SK-N-SH treated with all-trans-retinoic acid at 6 μM for 48 hours (cell line): ENCODE data around the gene BMS1.

Experiments used
- ATAC-seq: fragments of 200-7000 bp; cut with Tn5 transposase; 3 replicates; pipeline ENCODE4 v1.9.1; 2020; ENCODE audit warnings: mild to moderate bottlenecking, moderate library complexity
- BACH2 ChIP-seq: fragments of 250-450 bp; sonication (Bioruptor Pico); IDR thresholded peaks from 2 replicates; pipeline ENCODE4 v1.9.0; 2021; ENCODE audit warnings: mild to moderate bottlenecking, borderline replicate concordance
- CSDC2 ChIP-seq: fragments of 250-450 bp; sonication (Bioruptor Pico); IDR thresholded peaks from 2 replicates; pipeline ENCODE4 v1.5.0; 2020; ENCODE audit warnings: mild to moderate bottlenecking, moderate library complexity
- CSRNP3 ChIP-seq: fragments of 250-450 bp; sonication (Bioruptor Pico); IDR thresholded peaks from 2 replicates; pipeline ENCODE4 v1.5.1; 2021; ENCODE audit warnings: mild to moderate bottlenecking, moderate library complexity
- SNAI2 ChIP-seq: fragments of 250-450 bp; sonication (Bioruptor Pico); IDR thresholded peaks from 2 replicates; pipeline ENCODE4 v1.5.0; 2020; ENCODE audit warnings: mild to moderate bottlenecking, moderate library complexity
- TCF4 ChIP-seq: fragments of 250-450 bp; sonication (Bioruptor Pico); IDR thresholded peaks from 2 replicates; pipeline ENCODE4 v1.8.0; 2021; ENCODE audit warnings: mild to moderate bottlenecking, moderate library complexity, borderline replicate concordance
- ZNF70 ChIP-seq: fragments of 450-650 bp; formaldehyde crosslinking; IDR thresholded peaks from 2 replicates; pipeline ENCODE4 v1.5.0; 2020; ENCODE audit warnings: mild to moderate bottlenecking, moderate library complexity
- TF ChIP-seq, protein P1 (sequence below): fragments of 250-450 bp; sonication (Bioruptor Pico); IDR thresholded peaks from 2 replicates; pipeline ENCODE4 v1.8.0; 2021; ENCODE audit warnings: low read depth, mild to moderate bottlenecking, moderate library complexity, borderline replicate concordance

The BMS1 gene

GRCh38 chr10:42882597-42882996, 100.0 kb downstream of the BMS1 start:
- ATAC-seq, result no peak
- no peak for TF ChIP-seq SNAI2
- TF ChIP-seq CSRNP3 (CRISPR knock-in tag), result no peak
- no peak for TF ChIP-seq ZNF70 (CRISPR knock-in tag)
- TF ChIP-seq CSDC2 (CRISPR knock-in tag), result no peak
- TF ChIP-seq, protein P1, sequence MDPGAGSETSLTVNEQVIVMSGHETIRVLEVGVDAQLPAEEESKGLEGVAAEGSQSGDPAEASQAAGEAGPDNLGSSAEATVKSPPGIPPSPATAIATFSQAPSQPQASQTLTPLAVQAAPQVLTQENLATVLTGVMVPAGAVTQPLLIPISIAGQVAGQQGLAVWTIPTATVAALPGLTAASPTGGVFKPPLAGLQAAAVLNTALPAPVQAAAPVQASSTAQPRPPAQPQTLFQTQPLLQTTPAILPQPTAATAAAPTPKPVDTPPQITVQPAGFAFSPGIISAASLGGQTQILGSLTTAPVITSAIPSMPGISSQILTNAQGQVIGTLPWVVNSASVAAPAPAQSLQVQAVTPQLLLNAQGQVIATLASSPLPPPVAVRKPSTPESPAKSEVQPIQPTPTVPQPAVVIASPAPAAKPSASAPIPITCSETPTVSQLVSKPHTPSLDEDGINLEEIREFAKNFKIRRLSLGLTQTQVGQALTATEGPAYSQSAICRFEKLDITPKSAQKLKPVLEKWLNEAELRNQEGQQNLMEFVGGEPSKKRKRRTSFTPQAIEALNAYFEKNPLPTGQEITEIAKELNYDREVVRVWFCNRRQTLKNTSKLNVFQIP (CRISPR knock-in tag), result no peak
- no peak for TF ChIP-seq TCF4 (CRISPR knock-in tag)
- no peak for TF ChIP-seq BACH2 (CRISPR knock-in tag)
